ENCODE measurements around the gene SOD2. TPM values are rescaled to one million over a fixed set of nuclear protein-coding genes. Genes with fewer than 3 reads are reported as not detected.
"Not testable (repeated sequence)": the region's sequence is repeated elsewhere in the genome, so short reads cannot be mapped to it uniquely, and the experiment has no call there.

SOD2 gene
- total RNA-seq, 1 experiment from 2014 or later: 154 TPM

GRCh38 chr6:159716247-159717096 is 23.4 kb upstream of the SOD2 start:
- peak; percentile 92 for DNase-seq (ENCODE audit: low read depth)

GRCh38 chr6:159715605-159716004 is 22.6 kb upstream of the SOD2 start:
- no peak for DNase-seq (ENCODE audit: low read depth)

DNA sequence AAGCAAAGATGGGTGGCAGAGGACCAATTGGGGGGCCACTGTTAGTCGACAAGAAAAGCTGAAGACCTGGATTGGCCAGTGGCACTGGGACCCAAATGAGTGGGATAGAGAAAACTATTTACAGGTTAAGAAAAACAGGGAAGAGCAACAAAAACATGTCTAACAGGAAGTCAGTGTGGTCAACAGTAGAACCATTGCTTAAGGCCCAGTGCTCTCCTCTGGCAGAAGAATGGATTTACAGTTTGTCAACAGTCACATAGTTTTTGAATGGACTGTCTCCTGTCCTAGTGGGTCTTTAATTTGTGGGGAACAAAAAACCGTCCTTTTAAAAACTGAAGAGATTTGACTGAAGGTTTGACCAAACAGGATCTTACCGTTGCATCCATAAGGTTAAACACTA is 22.1 kb upstream of the SOD2 start:
- DNase-seq (ENCODE audit: low read depth): no peak

DNA sequence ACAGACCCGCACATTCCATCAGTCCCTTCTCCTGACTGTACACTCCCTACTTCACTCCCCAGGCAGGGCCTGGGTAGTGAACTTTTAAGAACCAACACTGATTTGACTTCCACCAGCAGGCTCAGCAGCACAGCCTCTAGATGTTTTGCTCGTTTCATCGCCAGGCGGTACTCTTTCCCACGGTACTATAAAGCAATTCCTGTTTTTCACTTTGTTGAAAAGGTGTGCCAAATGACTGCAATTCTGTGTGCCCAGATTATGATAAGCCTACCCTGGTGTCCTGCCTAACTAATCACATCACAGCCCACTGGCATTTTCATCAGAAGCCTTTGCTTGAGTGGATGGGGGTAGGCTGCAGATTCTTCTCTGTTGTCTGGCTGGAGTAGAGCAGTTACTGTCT is 21.4 kb upstream of the SOD2 start:
- DNase-seq (ENCODE audit: low read depth): no peak

DNA sequence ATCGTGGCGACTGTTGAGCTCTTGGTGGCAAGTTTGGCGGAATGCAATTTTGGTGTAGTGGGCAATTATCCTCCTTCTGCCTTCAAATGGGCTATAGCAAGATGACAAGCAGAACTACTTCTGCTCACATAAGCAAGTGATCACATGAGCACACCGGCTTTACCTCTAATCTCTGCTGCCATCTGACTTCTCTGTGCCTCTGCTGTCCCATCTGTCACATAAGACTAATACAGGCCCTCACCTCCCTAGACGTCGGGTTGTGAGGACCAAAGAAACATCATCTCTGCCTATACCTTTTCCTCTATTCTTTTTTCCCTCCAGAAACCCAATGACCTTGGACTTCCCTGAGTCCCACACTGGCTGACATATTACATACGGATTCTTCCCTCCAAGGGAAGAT is 20.9 kb upstream of the SOD2 start:
- no peak for DNase-seq (ENCODE audit: low read depth)

- DNase-seq (ENCODE audit: low read depth): not testable (repeated sequence)
Measured at GRCh38 chr6:159712389-159712788, 19.3 kb upstream of the SOD2 start.

DNA sequence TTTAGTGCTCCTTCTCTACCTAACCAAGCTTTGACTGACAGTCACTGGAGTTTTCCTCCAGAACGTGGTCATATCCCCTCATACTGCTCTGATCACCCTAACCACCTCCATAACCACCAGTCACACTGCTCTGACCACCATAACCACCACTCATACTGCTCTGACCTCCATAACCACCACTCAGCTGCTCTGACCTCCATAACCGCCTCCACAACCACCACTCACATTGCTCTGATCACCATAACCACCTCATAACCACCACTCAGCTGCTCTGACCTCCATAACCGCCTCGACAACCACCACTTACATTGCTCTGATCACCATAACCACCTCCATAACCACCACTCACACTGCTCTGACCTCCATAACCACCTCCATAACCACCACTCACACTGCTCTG is 17.6 kb upstream of the SOD2 start:
- DNase-seq (ENCODE audit: low read depth): not testable (repeated sequence)

DNA sequence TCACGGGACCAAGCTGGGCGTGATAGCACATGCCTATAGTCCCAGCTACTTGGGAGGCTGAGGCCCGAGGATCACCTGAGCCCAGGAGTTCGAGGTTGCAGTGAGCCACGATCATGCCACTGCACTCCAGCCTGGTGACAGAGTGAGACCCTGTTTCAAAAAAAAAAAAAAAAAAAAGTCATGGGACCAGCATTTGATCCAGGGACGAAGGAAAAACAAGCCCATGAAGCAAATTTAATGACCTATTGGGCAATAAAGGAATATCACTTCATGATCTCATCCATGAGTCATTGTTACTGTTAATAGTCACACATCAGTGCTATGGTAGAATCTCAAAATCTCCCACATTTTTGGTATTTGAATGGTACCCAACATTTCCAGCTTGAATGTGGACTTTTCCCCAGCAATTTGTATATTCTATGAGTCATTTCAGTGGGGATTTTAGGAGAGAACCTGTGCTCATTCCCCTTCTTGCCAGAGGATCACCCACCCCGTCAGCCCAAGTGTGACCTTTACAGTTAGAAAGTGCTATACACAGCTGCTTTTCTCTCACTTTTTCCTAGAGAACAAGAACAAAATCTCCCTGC is 8.5 kb upstream of the SOD2 start:
- DNase-seq (ENCODE audit: low read depth): peak; percentile 95

- DNase-seq (ENCODE audit: low read depth): peak; percentile 93
Measured at GRCh38 chr6:159700970-159701369, 7.9 kb upstream of the SOD2 start.

DNA sequence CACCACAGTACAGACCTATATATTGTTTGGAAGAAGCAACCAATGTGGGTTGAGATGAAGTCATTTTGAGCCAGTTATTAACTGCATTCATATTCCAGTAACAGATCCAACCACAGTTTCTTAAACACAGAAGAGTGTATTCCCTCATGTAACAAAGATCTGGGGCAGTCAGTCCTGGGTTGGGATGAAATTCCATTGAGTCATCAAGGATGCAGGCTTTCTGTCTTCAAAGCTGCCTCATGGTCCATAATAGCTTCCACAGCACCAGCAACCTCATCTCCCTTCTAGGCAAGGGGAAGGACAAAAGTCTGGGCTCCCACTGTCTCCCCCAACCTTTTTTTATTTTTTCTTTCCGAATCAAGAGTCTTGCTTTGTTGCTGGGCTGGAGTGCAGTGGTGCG is 2.9 kb upstream of the SOD2 start:
- DNase-seq (ENCODE audit: low read depth): peak; percentile 75

DNA sequence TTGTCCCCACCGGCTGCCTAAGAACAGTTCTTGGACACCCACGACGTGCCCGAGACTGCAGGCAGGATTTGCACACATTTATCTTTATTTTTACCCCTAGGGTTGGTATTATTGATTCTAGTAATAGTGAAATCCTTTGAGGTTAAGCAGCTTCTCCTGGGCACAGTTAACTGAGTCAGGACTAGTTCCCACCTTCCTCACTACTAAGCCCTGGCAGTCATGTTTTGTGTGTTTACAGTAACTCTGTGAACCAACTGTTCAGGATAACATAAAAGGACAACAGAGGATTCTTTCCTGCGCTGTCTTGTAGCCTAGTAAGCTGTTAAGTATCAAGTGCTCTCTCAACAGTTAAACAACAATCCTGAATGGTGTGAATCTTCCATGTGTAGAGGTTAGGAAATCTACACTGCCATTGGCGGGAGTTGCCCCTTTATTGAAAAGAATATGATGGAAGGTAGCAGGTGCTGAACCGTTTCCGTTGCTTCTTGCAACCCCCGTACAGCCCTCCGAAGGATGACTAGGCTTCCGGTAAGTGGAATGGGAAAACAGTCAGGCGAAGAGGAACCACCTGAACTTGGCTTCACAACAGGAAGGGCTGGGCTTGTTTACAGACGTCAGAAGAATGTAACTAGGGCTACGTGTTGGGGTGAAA is 979 bp upstream of the SOD2 start:
- peak; percentile 90 for DNase-seq (ENCODE audit: low read depth)

GRCh38 chr6:159692303-159693127 is 526 bp downstream of the SOD2 start:
- peak; percentile 44 for DNase-seq (ENCODE audit: low read depth)

- DNase-seq (ENCODE audit: low read depth): no peak
Measured at GRCh38 chr6:159691963-159692287, 1.1 kb downstream of the SOD2 start.

GRCh38 chr6:159691133-159691962 is 1.7 kb downstream of the SOD2 start:
- peak; percentile 83 for DNase-seq (ENCODE audit: low read depth)

- not testable (repeated sequence) for DNase-seq (ENCODE audit: low read depth)
Measured at GRCh38 chr6:159690135-159690534, 2.9 kb downstream of the SOD2 start.

GRCh38 chr6:159689001-159689400 is 4.0 kb downstream of the SOD2 start:
- DNase-seq (ENCODE audit: low read depth): no peak

DNA sequence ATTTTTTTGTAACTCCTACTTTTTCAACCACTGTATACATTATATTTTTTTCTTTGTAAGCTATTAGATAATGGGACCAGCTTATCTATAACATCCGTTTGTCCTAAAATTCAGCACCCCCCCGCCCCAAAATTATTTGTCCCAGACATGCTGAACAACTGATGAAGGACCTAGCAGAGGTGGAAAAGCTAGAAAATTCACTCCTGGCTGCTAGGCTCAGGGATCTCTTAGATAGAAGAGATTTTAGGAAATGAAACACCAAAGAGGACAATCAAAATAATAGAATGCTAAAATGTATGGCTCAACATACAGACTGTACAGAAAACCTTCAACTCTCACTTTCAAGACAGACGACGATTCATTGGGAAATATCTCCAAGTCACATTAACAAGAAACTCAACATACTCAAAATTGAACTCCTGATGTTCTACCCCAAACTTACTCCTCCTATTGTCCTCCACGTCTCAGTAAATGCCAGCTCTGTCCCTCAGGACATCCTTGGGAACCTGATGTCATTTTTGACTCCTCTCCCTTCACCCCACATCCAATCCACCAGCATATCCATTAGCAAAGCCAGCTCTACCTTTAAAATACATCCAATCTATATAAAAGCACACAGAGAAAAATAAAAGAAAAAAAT is 4.7 kb downstream of the SOD2 start:
- DNase-seq (ENCODE audit: low read depth): no peak

DNA sequence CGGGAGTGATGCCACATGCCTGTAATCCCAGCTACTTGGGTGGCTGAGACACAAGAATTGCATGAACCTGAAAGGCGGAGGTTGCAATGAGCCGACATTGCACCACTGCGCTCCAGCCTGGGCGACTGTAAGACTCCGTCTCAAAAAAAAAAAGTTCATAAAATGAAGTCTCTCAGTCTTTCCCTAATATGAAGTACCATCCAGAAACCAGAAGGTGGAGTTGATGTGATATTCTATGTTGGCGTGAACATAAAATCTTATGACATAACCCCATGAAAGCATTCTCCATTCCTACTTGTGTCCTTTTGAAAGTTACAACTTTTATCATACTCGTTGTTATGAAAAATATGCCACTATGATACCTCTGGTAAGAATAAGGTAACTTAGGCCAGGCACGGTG is 5.7 kb downstream of the SOD2 start:
- DNase-seq (ENCODE audit: low read depth): no peak

GRCh38 chr6:159686703-159687102 is 6.3 kb downstream of the SOD2 start:
- DNase-seq (ENCODE audit: low read depth): no peak

GRCh38 chr6:159686040-159686439 is 7.0 kb downstream of the SOD2 start:
- DNase-seq (ENCODE audit: low read depth): no peak

GRCh38 chr6:159684013-159684304 is 9.1 kb downstream of the SOD2 start:
- no peak for DNase-seq (ENCODE audit: low read depth)

All from LHCN-M2 (cell line).